GM10266 (cell line): Measurements from ENCODE around the gene ALLC.

ENCODE experiments used
- DNase-seq: peaks from one replicate; pipeline ENCODE4 v3.0.0; 2012; ENCODE audit errors: extremely low spot score
- CTCF ChIP-seq: IDR thresholded peaks from 2 replicates; pipeline ENCODE4 v1.5.1; 2012; ENCODE audit warnings: mild to moderate bottlenecking, low read depth; ENCODE audit not compliant: control insufficient read depth, insufficient read depth; ENCODE audit errors: missing control alignments

The ALLC gene

GRCh38 chr2:3731829-3732228 lies 73.8 kb downstream of the ALLC start:
- TF ChIP-seq CTCF = no peak
- no peak for DNase-seq

- no peak for TF ChIP-seq CTCF
- DNase-seq = no peak
Observed at GRCh38 chr2:3736112-3736511, 78.1 kb downstream of the ALLC start.

GRCh38 chr2:3737128-3737527 lies 79.1 kb downstream of the ALLC start:
- no peak for TF ChIP-seq CTCF
- no peak for DNase-seq

- no peak for TF ChIP-seq CTCF
- DNase-seq = peak; percentile 21
Observed at GRCh38 chr2:3738454-3738853, 80.5 kb downstream of the ALLC start.

- no peak for TF ChIP-seq CTCF
- DNase-seq = no peak
Observed at GRCh38 chr2:3739313-3739712, 81.3 kb downstream of the ALLC start.

GRCh38 chr2:3741396-3741795 lies 83.4 kb downstream of the ALLC start:
- no peak for TF ChIP-seq CTCF
- DNase-seq = no peak

- no peak for TF ChIP-seq CTCF
- no peak for DNase-seq
Observed at GRCh38 chr2:3741867-3742602, 84.0 kb downstream of the ALLC start.
